ENCODE results near the gene FGD4.

The FGD4 gene

GRCh38 chr12:32446316-32447119, 47.2 kb downstream of the FGD4 start (continued):
- TF ChIP-seq TSHZ2 (CRISPR knock-in tag; IDR thresholded peaks at IDR 0.05) (no peak), ISL1 (CRISPR knock-in tag; IDR thresholded peaks at IDR 0.05) (no peak), OSR1 (CRISPR knock-in tag; IDR thresholded peaks at IDR 0.05) (no peak), TCF4 (CRISPR knock-in tag; IDR thresholded peaks at IDR 0.05; ENCODE audit: borderline replicate concordance) (no peak)

GRCh38 chr12:32448586-32448985, 49.2 kb downstream of the FGD4 start:
- TF ChIP-seq POU6F1 (CRISPR knock-in tag; IDR thresholded peaks at IDR 0.05; ENCODE audit: borderline replicate concordance, low read depth): no peak
- TF ChIP-seq CREB5 (CRISPR knock-in tag; IDR thresholded peaks at IDR 0.05; ENCODE audit: low read depth): no peak
- no peak for TF ChIP-seq BACH2 (CRISPR knock-in tag; IDR thresholded peaks at IDR 0.05; ENCODE audit: borderline replicate concordance)
- no peak for TF ChIP-seq ARNTL (CRISPR knock-in tag; IDR thresholded peaks at IDR 0.05; ENCODE audit: borderline replicate concordance, low read depth)
- TF ChIP-seq CSDC2 (CRISPR knock-in tag; IDR thresholded peaks at IDR 0.05): no peak
- no peak for TF ChIP-seq ESRRG (CRISPR knock-in tag; IDR thresholded peaks at IDR 0.05)
- no peak for TF ChIP-seq RARB (CRISPR knock-in tag; IDR thresholded peaks at IDR 0.05)
- no peak for TF ChIP-seq ZFP30 (CRISPR knock-in tag; IDR thresholded peaks at IDR 0.05)
- TF ChIP-seq TSHZ2 (CRISPR knock-in tag; IDR thresholded peaks at IDR 0.05): no peak
- no peak for TF ChIP-seq SNAI2 (CRISPR knock-in tag; IDR thresholded peaks at IDR 0.05)
- TF ChIP-seq TCF4 (CRISPR knock-in tag; IDR thresholded peaks at IDR 0.05; ENCODE audit: borderline replicate concordance): no peak
- TF ChIP-seq ZFP3 (CRISPR knock-in tag; IDR thresholded peaks at IDR 0.05): no peak
- no peak for TF ChIP-seq ISL1 (CRISPR knock-in tag; IDR thresholded peaks at IDR 0.05)
- TF ChIP-seq ZNF70 (CRISPR knock-in tag; IDR thresholded peaks at IDR 0.05): no peak
- TF ChIP-seq CSRNP3 (CRISPR knock-in tag; IDR thresholded peaks at IDR 0.05): no peak
- no peak for ATAC-seq

GRCh38 chr12:32450363-32450762, 51.0 kb downstream of the FGD4 start:
- ATAC-seq: no peak
- TF ChIP-seq ZNF565 (CRISPR knock-in tag; conservative IDR thresholded peaks at IDR 0.05; ENCODE audit: low read depth) (no peak), BACH2 (CRISPR knock-in tag; IDR thresholded peaks at IDR 0.05; ENCODE audit: borderline replicate concordance) (no peak), ZNF8 (CRISPR knock-in tag; IDR thresholded peaks at IDR 0.05) (no peak), OSR1 (CRISPR knock-in tag; IDR thresholded peaks at IDR 0.05) (no peak), TSHZ2 (CRISPR knock-in tag; IDR thresholded peaks at IDR 0.05) (no peak), RARB (CRISPR knock-in tag; IDR thresholded peaks at IDR 0.05) (no peak), ZFP30 (CRISPR knock-in tag; IDR thresholded peaks at IDR 0.05) (no peak), GLIS3 (CRISPR knock-in tag; IDR thresholded peaks at IDR 0.05) (no peak)

All from SK-N-SH treated with all-trans-retinoic acid at 6 μM for 48 hours (cell line).